Stimulated activated CD4-positive, alpha-beta T cell treated with anti-CD3 and anti-CD28 coated beads, TNF-alpha, amount 100 ng/mL, for 4 hours (primary cell): ENCODE results near the gene PMAIP1.
A peak's percentile ranks its signal among the peaks of the same experiment; 100 is the strongest.

Experiments
- DNase-seq, 3 experiments: peaks; one replicate each; pipeline ENCODE4 v3.0.0-alpha.2; 2020; ENCODE audit warnings: low read depth in 3 of 3

The PMAIP1 gene

GRCh38 chr18:59912007-59912550 lies 12.3 kb downstream of the PMAIP1 start:
- DNase-seq = no peak

- DNase-seq = no peak
Observed at GRCh38 chr18:59915606-59916005, 15.8 kb downstream of the PMAIP1 start.

GRCh38 chr18:59916746-59917145 lies 16.9 kb downstream of the PMAIP1 start:
- no peak for DNase-seq

GRCh38 chr18:59917422-59917821 lies 17.6 kb downstream of the PMAIP1 start:
- no peak for DNase-seq

GRCh38 chr18:59918320-59918755 lies 18.5 kb downstream of the PMAIP1 start:
- DNase-seq = no peak

GRCh38 chr18:59918997-59919396 lies 19.2 kb downstream of the PMAIP1 start:
- no peak for DNase-seq

GRCh38 chr18:59921384-59921891 lies 21.6 kb downstream of the PMAIP1 start:
- DNase-seq = peak in 1 of 3 experiments; percentile 5

GRCh38 chr18:59923539-59924196 lies 23.9 kb downstream of the PMAIP1 start:
- no peak for DNase-seq

- no peak for DNase-seq
Observed at GRCh38 chr18:59926131-59926530, 26.3 kb downstream of the PMAIP1 start.

- no peak for DNase-seq
Observed at GRCh38 chr18:59927246-59927825, 27.5 kb downstream of the PMAIP1 start.

- DNase-seq = no peak
Observed at GRCh38 chr18:59928201-59928600, 28.4 kb downstream of the PMAIP1 start.

GRCh38 chr18:59929621-59930295 lies 30.0 kb downstream of the PMAIP1 start:
- DNase-seq = no peak

- no peak for DNase-seq
Observed at GRCh38 chr18:59932401-59932800, 32.6 kb downstream of the PMAIP1 start.

- DNase-seq = no peak
Observed at GRCh38 chr18:59938676-59939075, 38.9 kb downstream of the PMAIP1 start.

GRCh38 chr18:59939127-59939526 lies 39.3 kb downstream of the PMAIP1 start:
- DNase-seq = no peak

- DNase-seq = no peak
Observed at GRCh38 chr18:59940068-59940467, 40.3 kb downstream of the PMAIP1 start.

- DNase-seq = no peak
Observed at GRCh38 chr18:59941331-59941730, 41.5 kb downstream of the PMAIP1 start.

- DNase-seq = no peak
Observed at GRCh38 chr18:59942601-59943000, 42.8 kb downstream of the PMAIP1 start.

GRCh38 chr18:59945544-59945943 lies 45.7 kb downstream of the PMAIP1 start:
- DNase-seq = no peak

- DNase-seq = no peak
Observed at GRCh38 chr18:59950215-59950944, 50.6 kb downstream of the PMAIP1 start.

GRCh38 chr18:59951591-59951990 lies 51.8 kb downstream of the PMAIP1 start:
- DNase-seq = no peak
